SK-N-SH (cell line): ENCODE data around the gene MAN2B1. TPM values are rescaled to one million over a fixed set of nuclear protein-coding genes. Genes with fewer than 3 reads are reported as not detected.

ENCODE experiments used
- CTCF ChIA-PET: fragments of 300-600, 350-600 bp; formaldehyde crosslinking; extraction: SDS; loops from one replicate; lab custom pipeline; 2021; lab: Yijun Ruan, JAX
- POLR2A ChIA-PET: fragments of 350-600 bp; sonication (Branson Sonifier 250); formaldehyde crosslinking; extraction: SDS; loops from one replicate; lab custom pipeline; 2020; ENCODE audit warnings: antibody characterized with exemption, inconsistent platforms; lab: Yijun Ruan, JAX
- DNase-seq: peaks from one replicate; pipeline ENCODE4 v3.0.0; 2012
- H2AFZ ChIP-seq: fragments of 200-600 bp; sonication (generic); 2 replicates; pipeline ENCODE4 v1.8.1; 2016; ENCODE audit warnings: antibody characterized with exemption, mild to moderate bottlenecking, low read depth
- H3F3A ChIP-seq: fragments of 200-600 bp; sonication (generic); replicated peaks from 2 replicates; pipeline ENCODE3; 2016; ENCODE audit warnings: antibody characterized with exemption, mild to moderate bottlenecking; ENCODE audit not compliant: insufficient read depth
- H3K27ac ChIP-seq, 2 experiments: fragments of 200-500 bp in 1 of 2; fragments of 200-600 bp in 1 of 2; sonication (Bioruptor generic) in 1 of 2; sonication (generic), shearing (Covaris generic) in 1 of 2; 2 replicates each; pipeline versions ENCODE4 v1.5.1 to v1.6.1; 2014 to 2016; ENCODE audit warnings: low read depth in 2 of 2, inconsistent platforms in 1 of 2, low read length in 1 of 2, mild to moderate bottlenecking in 1 of 2, mixed read lengths in 1 of 2
- H3K27me3 ChIP-seq: fragments of 200-600 bp; sonication (generic), shearing (Covaris generic); 2 replicates; pipeline ENCODE4 v1.6.1; 2016; ENCODE audit warnings: mixed run types; ENCODE audit not compliant: insufficient read depth
- H3K36me3 ChIP-seq, 2 experiments: fragments of 200-500 bp in 1 of 2; fragments of 200-600 bp in 1 of 2; sonication (Bioruptor generic) in 1 of 2; sonication (generic) in 1 of 2; replicated peaks in 1 of 2; 2 replicates each; pipeline versions ENCODE3 to v1.5.1; 2014 to 2016; ENCODE audit warnings: low read length in 1 of 2, mild to moderate bottlenecking in 1 of 2; ENCODE audit not compliant: insufficient read depth in 2 of 2, control insufficient read depth in 1 of 2
- H3K4me1 ChIP-seq, 2 experiments: fragments of 200-500 bp in 1 of 2; fragments of 200-600 bp in 1 of 2; sonication (Bioruptor generic) in 1 of 2; sonication (generic), shearing (Covaris generic) in 1 of 2; 2 replicates each; pipeline versions ENCODE4 v1.5.1 to v1.6.1; 2014 to 2016; ENCODE audit warnings: low read depth in 1 of 2, low read length in 1 of 2, mixed run types in 1 of 2; ENCODE audit not compliant: insufficient read depth in 2 of 2, control insufficient read depth in 1 of 2
- H3K4me2 ChIP-seq: fragments of 200-600 bp; sonication (generic), shearing (Covaris generic); 2 replicates; pipeline ENCODE4 v1.6.1; 2017; ENCODE audit warnings: mixed run types
- H3K4me3 ChIP-seq, 2 experiments: fragments of 200-500 bp in 1 of 2; fragments of 200-600 bp in 1 of 2; sonication (Bioruptor generic) in 1 of 2; sonication (generic), shearing (Covaris generic) in 1 of 2; 2 replicates each; pipeline versions ENCODE4 v1.5.1 to v1.8.1; 2014 to 2016; ENCODE audit warnings: low read depth in 2 of 2, inconsistent platforms in 1 of 2, low read length in 1 of 2, mild to moderate bottlenecking in 1 of 2, mixed read lengths in 1 of 2, moderate library complexity in 1 of 2
- H3K79me2 ChIP-seq: fragments of 200-600 bp; sonication (generic); 2 replicates; pipeline ENCODE4 v1.8.1; 2017; ENCODE audit warnings: mild to moderate bottlenecking; ENCODE audit not compliant: insufficient read depth
- H3K9ac ChIP-seq: fragments of 200-600 bp; sonication (generic); 2 replicates; pipeline ENCODE4 v1.6.1; 2017; ENCODE audit warnings: mixed run types
- H3K9me2 ChIP-seq: fragments of 200-600 bp; sonication (generic); 2 replicates; pipeline ENCODE4 v1.6.1; 2017; ENCODE audit warnings: mixed run types
- H3K9me3 ChIP-seq: fragments of 200-600 bp; sonication (generic); 2 replicates; pipeline ENCODE4 v1.6.1; 2017; ENCODE audit warnings: mixed run types, mild to moderate bottlenecking, moderate library complexity
- H4K20me1 ChIP-seq: fragments of 200-600 bp; sonication (generic); 2 replicates; pipeline ENCODE4 v1.6.1; 2017; ENCODE audit warnings: mild to moderate bottlenecking, mixed run types; ENCODE audit not compliant: insufficient read depth
- CHD2 ChIP-seq: fragments of 150-350 bp; IDR thresholded peaks from 2 replicates; pipeline ENCODE4 v1.6.1; 2018; ENCODE audit warnings: low read length; ENCODE audit not compliant: partially characterized antibody
- EP300 ChIP-seq, 2 experiments: IDR thresholded peaks; 2 replicates each; pipeline versions ENCODE4 v1.4.0 to v1.6.1; 2012; ENCODE audit warnings: borderline replicate concordance in 1 of 2, low read depth in 1 of 2, low read length in 1 of 2
- EZH2phosphoT487 ChIP-seq: fragments of 200-600 bp; sonication (generic); IDR thresholded peaks from 2 replicates; pipeline ENCODE4 v1.6.1; 2017; ENCODE audit warnings: low read depth, mixed run types, mild to moderate bottlenecking, antibody characterized with exemption, moderate library complexity, borderline replicate concordance
- FOSL2 ChIP-seq: IDR thresholded peaks from 2 replicates; pipeline ENCODE4 v1.4.0; 2012; ENCODE audit warnings: low read depth, mild to moderate bottlenecking, moderate library complexity, borderline replicate concordance
- FOXJ3 ChIP-seq: sonication (generic); formaldehyde crosslinking; IDR thresholded peaks from 2 replicates; pipeline ENCODE4 v1.5.1; 2020; ENCODE audit warnings: mild to moderate bottlenecking, missing genetic modification reagents
- MAX ChIP-seq: IDR thresholded peaks from 2 replicates; pipeline ENCODE4 v1.4.0; 2012; ENCODE audit warnings: low read depth
- MXI1 ChIP-seq: IDR thresholded peaks from 2 replicates; pipeline ENCODE4 v1.6.1; 2012; ENCODE audit warnings: mild to moderate bottlenecking, low read depth, low read length, improper control_type of control experiment
- NFIC ChIP-seq: IDR thresholded peaks from 2 replicates; pipeline ENCODE4 v1.4.0; 2012; ENCODE audit warnings: borderline replicate concordance
- PBX3 ChIP-seq: IDR thresholded peaks from 2 replicates; pipeline ENCODE4; 2012
- RAD21 ChIP-seq: IDR thresholded peaks from 2 replicates; pipeline ENCODE4 v1.6.1; 2012; ENCODE audit warnings: mild to moderate bottlenecking, low read length
- RCOR1 ChIP-seq: fragments of 150-350 bp; IDR thresholded peaks from 2 replicates; pipeline ENCODE4 v1.6.1; 2017; ENCODE audit warnings: antibody characterized with exemption, low read length
- SMC3 ChIP-seq: IDR thresholded peaks from 2 replicates; pipeline ENCODE4 v1.6.1; 2012; ENCODE audit warnings: low read depth, low read length, improper control_type of control experiment
- TAF1 ChIP-seq: IDR thresholded peaks from 2 replicates; pipeline ENCODE4 v1.6.1; 2012; ENCODE audit warnings: low read depth, mild to moderate bottlenecking, low read length, moderate library complexity, borderline replicate concordance
- TCF12 ChIP-seq: IDR thresholded peaks from 2 replicates; pipeline ENCODE4 v1.4.0; 2012
- TEAD4 ChIP-seq: IDR thresholded peaks from 2 replicates; pipeline ENCODE4 v1.4.0; 2012; ENCODE audit warnings: mild to moderate bottlenecking, borderline replicate concordance; ENCODE audit not compliant: insufficient read depth
- USF1 ChIP-seq: IDR thresholded peaks from 2 replicates; pipeline ENCODE4 v1.4.0; 2012; ENCODE audit warnings: low read depth, borderline replicate concordance
- USF2 ChIP-seq: fragments of 150-350 bp; IDR thresholded peaks from 2 replicates; pipeline ENCODE4 v1.6.1; 2017; ENCODE audit warnings: antibody characterized with exemption, low read length, low read depth, borderline replicate concordance
- WGBS: methylation state at CpG from one replicate; pipeline ENCODE4 v1.1.6; 2017; ENCODE audit warnings: low lambda C conversion rate; 5-methylcytosine and 5-hydroxymethylcytosine counted together
- polyA plus RNA-seq, 3 experiments: library from polyadenylated mRNA; depleted of rRNA; stranded (reverse); fragments of >200 nt; gene quantifications; 2 replicates each; pipeline ENCODE4 v1.2.3, GENCODE V29; 2012

Gene MAN2B1
- polyA plus RNA-seq, 1 of the 3 experiments (the other 2 are of a cell fraction), result 47.0 TPM

GRCh38 chr19:12695096-12695495 lies 28.6 kb upstream of the MAN2B1 start:
- no peak overlapping the region for H3K27ac ChIP-seq
- H3K9me2 ChIP-seq, result no peaks in the 10 kb centered on the region
- H3K9ac ChIP-seq, result no peak overlapping the region
- H3K79me2 ChIP-seq, result no peaks in the 10 kb centered on the region; the same call in 1 of the 2 replicates
- H2AFZ ChIP-seq, result no peak overlapping the region
- no peaks in the 10 kb centered on the region for H4K20me1 ChIP-seq
- H3K4me2 ChIP-seq, result peak overlapping the region; percentile 81
- no peak for DNase-seq
- peaks cover 11 to 15% of the 10 kb centered on the region in 2 experiments for H3K36me3 ChIP-seq
- peaks cover 32% of the 10 kb centered on the region for H3F3A ChIP-seq
- peaks cover 0 to 16% of the 10 kb centered on the region in 2 experiments; a peak in 2 of 4 replicates for H3K4me1 ChIP-seq
- H3K27me3 ChIP-seq, result no peaks in the 10 kb centered on the region
- H3K9me3 ChIP-seq, result no peaks in the 10 kb centered on the region
- ChIA-PET CTCF (interaction anchor here (1.1 to 2.9 kb wide), 4 partner anchors 19 to 152 kb away, joined by 3 to 11 read pairs (median 4); no protein-coding TSS in a partner anchor), POLR2A (interaction anchor here (1.1 to 1.4 kb wide), 2 partner anchors 13 to 29 kb away, joined by 3 to 4 read pairs; partner anchors contain the start of genes DHPS, MAN2B1 and WDR83)
- WGBS, result 60% methylated on average over 2 of the region's 2 CpGs
- peak overlapping the region; percentile 81 to 89 for H3K4me3 ChIP-seq
- TF ChIP-seq CHD2 (no peak), TCF12 (no peak), USF2 (no peak), FOSL2 (no peak)

- CTCF ChIA-PET, result interaction anchor here (1.0 to 2.9 kb wide), 4 partner anchors 18 to 153 kb away, joined by 3 to 11 read pairs (median 4); no protein-coding TSS in a partner anchor
- DNase-seq, result no peak
- Histone ChIP-seq H3K9ac (no peak overlapping the region), H3K36me3 (peaks cover 6 to 15% of the 10 kb centered on the region in 2 experiments), H3K4me3 (no peak overlapping the region), H3K27ac (no peak overlapping the region), H3K9me2 (no peaks in the 10 kb centered on the region), H4K20me1 (no peaks in the 10 kb centered on the region), H2AFZ (no peak overlapping the region), H3K9me3 (no peaks in the 10 kb centered on the region), H3K4me2 (peak overlapping the region; percentile 81; the same call in 1 of the 2 replicates), H3K4me1 (peaks cover 0 to 16% of the 10 kb centered on the region in 2 experiments; a peak in 2 of 4 replicates), H3K79me2 (no peaks in the 10 kb centered on the region; the same call in 1 of the 2 replicates), H3F3A (peaks cover 29% of the 10 kb centered on the region), H3K27me3 (no peaks in the 10 kb centered on the region)
- TF ChIP-seq TCF12 (no peak), NFIC (no peak), EZH2phosphoT487 (no peak)
- 100% methylated on average over 6 of the region's 16 CpGs for WGBS
- POLR2A ChIA-PET, result interaction anchor here (1.4 kb wide), 1 partner anchor 13 kb away, joined by 3 read pairs; the partner anchor contains the start of gene DHPS
Observed at GRCh38 chr19:12694641-12695040, 28.1 kb upstream of the MAN2B1 start.

- Histone ChIP-seq H4K20me1 (no peaks in the 10 kb centered on the region), H3K4me3 (no peak overlapping the region), H3K36me3 (peaks cover 0 to 4% of the 10 kb centered on the region in 2 experiments), H3K9me2 (no peaks in the 10 kb centered on the region), H3F3A (peaks cover 13% of the 10 kb centered on the region), H3K27me3 (no peaks in the 10 kb centered on the region), H3K27ac (no peak overlapping the region), H3K79me2 (no peaks in the 10 kb centered on the region; the same call in 1 of the 2 replicates), H3K9me3 (no peaks in the 10 kb centered on the region), H3K4me2 (no peak overlapping the region), H3K4me1 (peaks cover 0 to 16% of the 10 kb centered on the region in 2 experiments; a peak in 2 of 4 replicates), H2AFZ (no peak overlapping the region), H3K9ac (no peak overlapping the region)
- DNase-seq, result no peak
- 90% methylated on average over 2 of the region's 5 CpGs for WGBS
- TF ChIP-seq TAF1 (no peak), MAX (no peak), EP300 (IDR thresholded peaks at IDR 0.05; ENCODE audit: borderline replicate concordance in 1 of 2, low read depth in 1 of 2, low read length in 1 of 2) (no peak), TCF12 (no peak), SMC3 (no peak), RAD21 (no peak), TEAD4 (no peak), MXI1 (no peak), FOXJ3 (CRISPR knock-in tag) (no peak), FOSL2 (no peak), EZH2phosphoT487 (no peak), PBX3 (no peak), USF1 (no peak), RCOR1 (no peak)
- POLR2A ChIA-PET, result no interaction called here
- CTCF ChIA-PET, result no interaction called here
Observed at GRCh38 chr19:12692960-12693359, 26.4 kb upstream of the MAN2B1 start.
